Stimulated activated memory B cell treated with anti-CD40 and anti-IgM and Interleukin-4, amounts not matched to agents 10 μg/mL and 1 μg/mL and 100 μg/mL, for 72 hours (primary cell): Measurements from ENCODE around the gene NETO1.

ENCODE experiments used
- ATAC-seq: fragments of 150-1000 bp; cut with Tn5 transposase; 2 replicates; pipeline ENCODE4 v1.10.0; 2021
- H3K27ac Mint-ChIP-seq: one replicate; pipeline ENCODE4 v1.8.0; 2022; ENCODE audit warnings: mild to moderate bottlenecking, mixed read lengths
- H3K27me3 Mint-ChIP-seq: one replicate; pipeline ENCODE4 v1.8.0; 2022; ENCODE audit warnings: mixed read lengths
- H3K36me3 Mint-ChIP-seq: one replicate; pipeline ENCODE4 v1.8.0; 2022; ENCODE audit warnings: mixed read lengths
- H3K4me1 Mint-ChIP-seq: one replicate; pipeline ENCODE4 v1.8.0; 2022; ENCODE audit warnings: mixed read lengths
- H3K4me3 Mint-ChIP-seq: one replicate; pipeline ENCODE4 v1.8.0; 2022; ENCODE audit warnings: mild to moderate bottlenecking, moderate library complexity, mixed read lengths
- H3K9me3 Mint-ChIP-seq: one replicate; pipeline ENCODE4 v1.8.0; 2022; ENCODE audit warnings: mixed read lengths

Gene NETO1, protein sequence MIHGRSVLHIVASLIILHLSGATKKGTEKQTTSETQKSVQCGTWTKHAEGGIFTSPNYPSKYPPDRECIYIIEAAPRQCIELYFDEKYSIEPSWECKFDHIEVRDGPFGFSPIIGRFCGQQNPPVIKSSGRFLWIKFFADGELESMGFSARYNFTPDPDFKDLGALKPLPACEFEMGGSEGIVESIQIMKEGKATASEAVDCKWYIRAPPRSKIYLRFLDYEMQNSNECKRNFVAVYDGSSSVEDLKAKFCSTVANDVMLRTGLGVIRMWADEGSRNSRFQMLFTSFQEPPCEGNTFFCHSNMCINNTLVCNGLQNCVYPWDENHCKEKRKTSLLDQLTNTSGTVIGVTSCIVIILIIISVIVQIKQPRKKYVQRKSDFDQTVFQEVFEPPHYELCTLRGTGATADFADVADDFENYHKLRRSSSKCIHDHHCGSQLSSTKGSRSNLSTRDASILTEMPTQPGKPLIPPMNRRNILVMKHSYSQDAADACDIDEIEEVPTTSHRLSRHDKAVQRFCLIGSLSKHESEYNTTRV

DNA sequence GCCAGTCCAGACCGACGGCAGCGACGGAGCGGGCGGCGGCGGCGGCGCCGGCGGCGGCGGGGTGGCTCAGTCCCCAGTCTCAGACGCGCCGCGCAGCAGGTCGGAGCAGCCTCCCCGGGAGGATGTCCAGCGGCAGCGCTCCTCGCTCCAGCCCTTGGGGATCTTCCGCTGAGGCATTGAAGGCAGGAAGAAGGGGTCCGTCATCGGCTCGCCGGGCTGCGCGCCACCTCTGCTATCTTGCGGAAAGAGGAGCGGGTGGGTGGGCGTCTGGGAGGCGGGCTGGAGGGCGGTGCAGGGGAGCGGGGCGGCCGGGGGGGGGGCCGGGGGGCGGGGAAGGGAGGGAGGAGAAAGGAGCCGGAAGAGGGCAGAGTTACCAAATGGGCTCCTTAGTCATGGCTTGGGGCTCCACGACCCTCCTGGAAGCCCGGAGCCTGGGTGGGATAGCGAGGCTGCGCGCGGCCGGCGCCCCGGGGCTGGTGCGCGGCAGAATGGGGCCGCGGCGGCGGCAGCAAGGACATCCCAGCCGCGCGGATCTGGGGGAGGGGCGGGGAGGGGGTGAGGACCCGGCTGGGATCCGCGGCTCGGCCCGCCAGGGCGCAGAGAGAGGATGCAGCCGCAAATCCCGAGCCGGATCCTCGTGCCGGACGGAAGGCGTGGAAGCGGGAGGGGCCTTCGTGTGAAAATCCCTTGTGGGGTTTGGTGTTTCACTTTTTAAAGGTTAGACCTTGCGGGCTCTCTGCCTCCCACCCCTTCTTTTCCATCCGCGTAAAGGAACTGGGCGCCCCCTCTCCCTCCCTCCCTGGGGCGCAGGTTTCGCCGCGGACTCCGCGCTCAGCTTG lies at the start of gene NETO1:
NETO1 (minus strand) TSS at position 242 of the 839 bp plus-strand sequence. CDS start 696 bp downstream, outside the sequence.
- peak; percentile 59 for ATAC-seq
- peak within 1 kb of the TSS; percentile 80 for H3K4me3 Mint-ChIP-seq
- peaks cover 21% of the 10 kb centered on the region for H3K27me3 Mint-ChIP-seq
- no peaks in the 10 kb centered on the region for H3K36me3 Mint-ChIP-seq
- peaks cover 15% of the 10 kb centered on the region for H3K4me1 Mint-ChIP-seq
- H3K9me3 Mint-ChIP-seq = no peaks in the 10 kb centered on the region
- peak within 1 kb of the TSS; percentile 44 for H3K27ac Mint-ChIP-seq

- H3K36me3 Mint-ChIP-seq = no peaks in the 10 kb centered on the region
- no peaks in the 10 kb centered on the region for H3K4me1 Mint-ChIP-seq
- H3K27ac Mint-ChIP-seq = no peak overlapping the region
- no peaks in the 10 kb centered on the region for H3K27me3 Mint-ChIP-seq
- H3K9me3 Mint-ChIP-seq = no peaks in the 10 kb centered on the region
- H3K4me3 Mint-ChIP-seq = no peak overlapping the region
- no peak for ATAC-seq
Measured at GRCh38 chr18:72910045-72910444, 42.3 kb upstream of the NETO1 start.

DNA sequence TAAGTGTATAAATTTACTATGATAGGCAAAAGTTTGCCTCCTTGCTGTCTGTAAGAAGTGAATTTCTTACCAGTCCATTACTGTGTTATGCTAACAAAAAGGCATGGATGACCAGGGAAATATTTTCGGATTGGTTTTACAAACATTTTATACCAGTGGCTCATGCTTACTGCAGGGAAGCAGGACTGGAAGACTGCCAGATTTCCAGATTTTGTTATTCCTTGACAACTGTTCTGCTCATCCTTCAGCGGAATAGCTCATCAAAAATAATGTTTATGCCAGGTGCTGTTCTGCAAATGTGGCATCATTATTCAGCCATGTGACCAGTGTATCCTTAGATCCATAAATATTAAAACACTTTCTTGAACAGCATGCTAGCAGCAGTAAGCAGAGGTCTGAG lies 40.4 kb upstream of the NETO1 start:
- Mint-ChIP-seq H3K27me3 (no peaks in the 10 kb centered on the region), H3K9me3 (no peaks in the 10 kb centered on the region), H3K4me3 (no peak overlapping the region), H3K4me1 (no peaks in the 10 kb centered on the region), H3K36me3 (no peaks in the 10 kb centered on the region), H3K27ac (no peak overlapping the region)
- no peak for ATAC-seq

GRCh38 chr18:72903033-72903432 lies 35.2 kb upstream of the NETO1 start:
- H3K27ac Mint-ChIP-seq = no peak overlapping the region
- no peaks in the 10 kb centered on the region for H3K4me1 Mint-ChIP-seq
- no peaks in the 10 kb centered on the region for H3K27me3 Mint-ChIP-seq
- no peak for ATAC-seq
- no peaks in the 10 kb centered on the region for H3K9me3 Mint-ChIP-seq
- no peak overlapping the region for H3K4me3 Mint-ChIP-seq
- no peaks in the 10 kb centered on the region for H3K36me3 Mint-ChIP-seq

DNA sequence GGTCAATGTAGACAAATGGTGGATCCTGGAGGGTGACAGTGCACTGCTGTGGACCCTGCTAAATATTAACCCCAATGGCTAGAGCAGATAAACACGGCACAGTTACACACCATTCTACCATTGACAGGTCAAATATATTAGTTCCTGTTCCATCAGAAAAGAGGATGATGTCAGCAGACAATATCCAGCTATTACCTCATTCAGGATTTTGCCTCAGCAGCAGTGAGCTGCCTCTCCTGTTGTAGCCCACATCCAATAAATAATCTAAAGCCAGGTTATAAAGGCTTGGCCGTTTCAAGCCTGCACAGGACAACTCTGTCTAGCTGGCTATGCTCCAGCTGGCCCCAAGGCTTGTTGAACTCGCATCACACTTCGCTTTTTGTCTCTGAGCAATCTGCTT lies 31.6 kb upstream of the NETO1 start:
- Mint-ChIP-seq H3K27me3 (no peaks in the 10 kb centered on the region), H3K9me3 (peaks cover 3% of the 10 kb centered on the region), H3K4me3 (no peak overlapping the region), H3K27ac (no peak overlapping the region), H3K4me1 (no peaks in the 10 kb centered on the region), H3K36me3 (no peaks in the 10 kb centered on the region)
- ATAC-seq = no peak

- no peak for ATAC-seq
- Mint-ChIP-seq H3K4me1 (no peaks in the 10 kb centered on the region), H3K4me3 (no peak overlapping the region), H3K36me3 (no peaks in the 10 kb centered on the region), H3K9me3 (peaks cover 3% of the 10 kb centered on the region), H3K27ac (no peak overlapping the region), H3K27me3 (no peaks in the 10 kb centered on the region)
Measured at GRCh38 chr18:72898870-72899269, 31.1 kb upstream of the NETO1 start.

- Mint-ChIP-seq H3K9me3 (peaks cover 3% of the 10 kb centered on the region), H3K4me3 (no peak overlapping the region), H3K4me1 (no peaks in the 10 kb centered on the region), H3K27me3 (no peaks in the 10 kb centered on the region), H3K36me3 (no peaks in the 10 kb centered on the region), H3K27ac (no peak overlapping the region)
- no peak for ATAC-seq
Measured at GRCh38 chr18:72895548-72895947, 27.8 kb upstream of the NETO1 start.

DNA sequence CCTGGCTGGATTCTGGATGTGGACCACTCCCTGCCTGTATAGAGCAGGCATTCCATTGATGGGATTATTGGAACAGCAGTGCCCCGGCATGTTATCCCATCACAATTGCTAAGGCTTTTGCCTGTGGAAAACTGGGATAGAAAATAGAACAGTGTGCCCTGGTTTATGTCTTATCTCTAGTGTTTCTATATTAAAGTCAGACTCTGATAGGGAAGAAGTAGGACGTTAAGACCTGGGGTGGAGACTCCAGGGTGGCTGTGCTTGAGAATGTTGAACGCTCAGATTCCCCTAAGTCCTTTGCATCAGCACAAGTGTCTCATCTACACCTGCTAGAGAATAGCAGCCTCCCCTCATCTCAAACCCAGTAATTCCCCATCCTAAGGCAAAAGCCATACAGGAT lies 10.8 kb upstream of the NETO1 start:
- Mint-ChIP-seq H3K27ac (no peak overlapping the region), H3K36me3 (no peaks in the 10 kb centered on the region), H3K4me1 (no peaks in the 10 kb centered on the region), H3K4me3 (no peak overlapping the region), H3K27me3 (no peaks in the 10 kb centered on the region), H3K9me3 (peaks cover 9% of the 10 kb centered on the region)
- no peak for ATAC-seq

- no peak for ATAC-seq
- Mint-ChIP-seq H3K9me3 (peaks cover 4% of the 10 kb centered on the region), H3K36me3 (no peaks in the 10 kb centered on the region), H3K27me3 (no peaks in the 10 kb centered on the region), H3K4me1 (no peaks in the 10 kb centered on the region), H3K4me3 (no peak overlapping the region), H3K27ac (no peak overlapping the region)
Measured at GRCh38 chr18:72878143-72878542, 10.4 kb upstream of the NETO1 start.

- H3K4me1 Mint-ChIP-seq = peaks cover 15% of the 10 kb centered on the region
- H3K27ac Mint-ChIP-seq = no peak overlapping the region
- no peaks in the 10 kb centered on the region for H3K9me3 Mint-ChIP-seq
- peaks cover 21% of the 10 kb centered on the region for H3K27me3 Mint-ChIP-seq
- ATAC-seq = no peak
- no peak overlapping the region for H3K4me3 Mint-ChIP-seq
- no peaks in the 10 kb centered on the region for H3K36me3 Mint-ChIP-seq
Measured at GRCh38 chr18:72871091-72871490, 3.3 kb upstream of the NETO1 start.

GRCh38 chr18:72869226-72870185 lies 1.7 kb upstream of the NETO1 start:
- Mint-ChIP-seq H3K36me3 (no peaks in the 10 kb centered on the region), H3K4me1 (peaks cover 15% of the 10 kb centered on the region), H3K27ac (peak overlapping the region; percentile 44), H3K27me3 (peaks cover 21% of the 10 kb centered on the region), H3K9me3 (no peaks in the 10 kb centered on the region), H3K4me3 (peak overlapping the region; percentile 60)
- ATAC-seq = peak; percentile 52

- ATAC-seq = peak; percentile 14
- Mint-ChIP-seq H3K36me3 (no peaks in the 10 kb centered on the region), H3K27me3 (peaks cover 21% of the 10 kb centered on the region), H3K4me1 (peaks cover 15% of the 10 kb centered on the region), H3K9me3 (no peaks in the 10 kb centered on the region), H3K27ac (peak overlapping the region; percentile 44), H3K4me3 (peak overlapping the region; percentile 60)
Measured at GRCh38 chr18:72868585-72869225, 918 bp upstream of the NETO1 start.

GRCh38 chr18:72866901-72867745 lies 664 bp downstream of the NETO1 start:
- Mint-ChIP-seq H3K27ac (peak overlapping the region; percentile 44), H3K4me1 (peaks cover 15% of the 10 kb centered on the region), H3K9me3 (no peaks in the 10 kb centered on the region), H3K4me3 (peak overlapping the region; percentile 80), H3K27me3 (peaks cover 21% of the 10 kb centered on the region), H3K36me3 (no peaks in the 10 kb centered on the region)
- peak; percentile 50 for ATAC-seq
